ENCODE measurements around the gene SSPN.

The SSPN gene

DNA sequence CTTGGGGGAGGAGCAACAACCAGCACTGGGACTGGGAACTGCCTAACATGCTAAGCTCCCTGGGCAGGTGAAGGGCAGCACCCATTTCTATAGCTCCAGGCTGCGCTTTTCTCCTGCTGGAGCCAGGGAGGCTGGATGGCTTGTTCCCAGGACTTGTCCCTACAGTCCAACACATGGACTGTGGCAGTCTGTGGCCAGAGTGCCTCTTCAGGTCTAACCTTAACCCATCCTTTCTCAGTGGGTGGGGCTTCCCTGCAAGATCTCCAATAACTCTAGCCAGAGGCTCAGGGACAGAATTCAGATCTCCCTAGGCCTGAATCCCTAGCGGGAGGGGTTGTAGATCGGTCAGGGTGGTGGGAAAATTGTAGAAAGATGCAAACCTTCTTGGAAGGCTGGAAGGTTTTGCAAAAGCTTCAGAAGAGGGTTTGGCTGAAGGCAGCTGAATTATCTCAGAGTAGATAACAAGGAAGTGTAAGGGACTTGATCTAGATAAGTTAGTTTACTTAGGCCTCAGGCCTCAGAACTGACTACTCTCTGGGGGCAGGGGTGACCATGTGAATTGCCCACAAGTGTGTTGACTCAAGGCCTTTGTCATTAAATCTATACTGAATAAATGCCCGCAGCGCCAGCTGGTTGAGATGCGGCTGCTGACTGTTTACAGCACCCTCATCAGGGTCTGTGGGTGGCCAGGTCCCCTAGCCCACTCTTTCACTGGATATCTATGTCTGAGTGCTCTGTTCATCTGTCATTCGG lies 60.7 kb downstream of the SSPN start:
- no peak for DNase-seq
- no peak for TF ChIP-seq EZH2 (optimal IDR thresholded peaks at IDR 0.05; ENCODE audit: low read depth, low read length)
- TF ChIP-seq, protein P1, sequence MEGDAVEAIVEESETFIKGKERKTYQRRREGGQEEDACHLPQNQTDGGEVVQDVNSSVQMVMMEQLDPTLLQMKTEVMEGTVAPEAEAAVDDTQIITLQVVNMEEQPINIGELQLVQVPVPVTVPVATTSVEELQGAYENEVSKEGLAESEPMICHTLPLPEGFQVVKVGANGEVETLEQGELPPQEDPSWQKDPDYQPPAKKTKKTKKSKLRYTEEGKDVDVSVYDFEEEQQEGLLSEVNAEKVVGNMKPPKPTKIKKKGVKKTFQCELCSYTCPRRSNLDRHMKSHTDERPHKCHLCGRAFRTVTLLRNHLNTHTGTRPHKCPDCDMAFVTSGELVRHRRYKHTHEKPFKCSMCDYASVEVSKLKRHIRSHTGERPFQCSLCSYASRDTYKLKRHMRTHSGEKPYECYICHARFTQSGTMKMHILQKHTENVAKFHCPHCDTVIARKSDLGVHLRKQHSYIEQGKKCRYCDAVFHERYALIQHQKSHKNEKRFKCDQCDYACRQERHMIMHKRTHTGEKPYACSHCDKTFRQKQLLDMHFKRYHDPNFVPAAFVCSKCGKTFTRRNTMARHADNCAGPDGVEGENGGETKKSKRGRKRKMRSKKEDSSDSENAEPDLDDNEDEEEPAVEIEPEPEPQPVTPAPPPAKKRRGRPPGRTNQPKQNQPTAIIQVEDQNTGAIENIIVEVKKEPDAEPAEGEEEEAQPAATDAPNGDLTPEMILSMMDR (IDR thresholded peaks at IDR 0.05; ENCODE audit: low read length), result no peak
- no peak for TF ChIP-seq EZH2phosphoT487 (IDR thresholded peaks at IDR 0.05; ENCODE audit: low read length)
- no peaks in the 10 kb centered on the region for H3K79me2 ChIP-seq (ENCODE audit: low read length)
- no peaks in the 10 kb centered on the region for H4K20me1 ChIP-seq (ENCODE audit: insufficient read depth, low read length)
- H3K4me3 ChIP-seq (ENCODE audit: low read length), result no peak overlapping the region
- H3K4me1 ChIP-seq (ENCODE audit: low read length), result no peaks in the 10 kb centered on the region
- H3K9me2 ChIP-seq (replicated peaks; ENCODE audit: insufficient read depth, low read length), result no peaks in the 10 kb centered on the region
- H3K27ac ChIP-seq (ENCODE audit: low read length), result no peak overlapping the region
- no peaks in the 10 kb centered on the region for H3K9me3 ChIP-seq (replicated peaks; ENCODE audit: insufficient read depth, low read length)
- H3K27me3 ChIP-seq (replicated peaks; ENCODE audit: insufficient read depth, low read length), result no peaks in the 10 kb centered on the region
- H3K36me3 ChIP-seq (replicated peaks; ENCODE audit: insufficient read depth, low read length), result no peaks in the 10 kb centered on the region
- H2AFZ ChIP-seq (ENCODE audit: low read length), result no peak overlapping the region
- no peaks in the 10 kb centered on the region for H3F3A ChIP-seq (ENCODE audit: insufficient read depth, low read length)
- no peak overlapping the region for H3K4me2 ChIP-seq (ENCODE audit: low read depth, low read length)
- no peak overlapping the region for H3K9ac ChIP-seq (ENCODE audit: low read length)

DNA sequence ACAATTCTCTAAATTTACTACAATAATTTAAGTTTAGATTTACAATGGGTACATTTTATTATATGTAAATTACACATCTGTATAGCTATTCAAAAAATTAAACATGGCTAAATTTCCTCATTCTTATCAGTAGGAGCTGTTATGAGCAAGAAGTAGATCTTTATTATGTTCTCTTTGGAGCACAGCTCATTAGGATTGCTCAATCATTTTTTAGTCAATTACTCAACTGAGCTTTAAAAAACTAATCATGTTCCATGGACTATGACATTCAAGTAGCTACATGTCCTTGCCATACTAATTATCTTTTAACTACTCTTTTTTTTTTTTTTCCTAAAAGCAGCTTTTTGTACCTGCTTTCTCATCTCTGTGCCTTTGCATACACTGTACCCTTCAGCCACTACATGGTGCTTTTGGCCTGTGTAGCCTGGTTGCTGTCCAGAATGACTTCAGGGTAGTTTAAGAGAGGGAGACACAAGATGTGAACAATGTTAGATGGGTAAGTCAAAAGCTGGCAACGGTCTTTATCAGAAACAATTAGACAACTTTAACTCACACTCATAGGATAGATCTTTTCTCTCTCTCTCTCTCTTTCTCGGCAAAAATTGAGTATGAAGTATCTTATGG lies 69.0 kb downstream of the SSPN start:
- Histone ChIP-seq H3F3A (ENCODE audit: insufficient read depth, low read length) (no peaks in the 10 kb centered on the region), H3K9me2 (replicated peaks; ENCODE audit: insufficient read depth, low read length) (no peaks in the 10 kb centered on the region), H3K27me3 (replicated peaks; ENCODE audit: insufficient read depth, low read length) (no peaks in the 10 kb centered on the region), H3K36me3 (replicated peaks; ENCODE audit: insufficient read depth, low read length) (no peaks in the 10 kb centered on the region), H4K20me1 (ENCODE audit: insufficient read depth, low read length) (no peaks in the 10 kb centered on the region), H3K27ac (ENCODE audit: low read length) (no peak overlapping the region), H3K9ac (ENCODE audit: low read length) (no peak overlapping the region), H3K4me2 (ENCODE audit: low read depth, low read length) (no peak overlapping the region), H3K79me2 (ENCODE audit: low read length) (no peaks in the 10 kb centered on the region), H3K9me3 (replicated peaks; ENCODE audit: insufficient read depth, low read length) (no peaks in the 10 kb centered on the region), H3K4me3 (ENCODE audit: low read length) (no peak overlapping the region), H3K4me1 (ENCODE audit: low read length) (no peaks in the 10 kb centered on the region), H2AFZ (ENCODE audit: low read length) (no peak overlapping the region)
- DNase-seq, result no peak
- TF ChIP-seq, protein P1 (IDR thresholded peaks at IDR 0.05; ENCODE audit: low read length), result no peak
- TF ChIP-seq EZH2phosphoT487 (IDR thresholded peaks at IDR 0.05; ENCODE audit: low read length) (no peak), EZH2 (optimal IDR thresholded peaks at IDR 0.05; ENCODE audit: low read depth, low read length) (no peak)

DNA sequence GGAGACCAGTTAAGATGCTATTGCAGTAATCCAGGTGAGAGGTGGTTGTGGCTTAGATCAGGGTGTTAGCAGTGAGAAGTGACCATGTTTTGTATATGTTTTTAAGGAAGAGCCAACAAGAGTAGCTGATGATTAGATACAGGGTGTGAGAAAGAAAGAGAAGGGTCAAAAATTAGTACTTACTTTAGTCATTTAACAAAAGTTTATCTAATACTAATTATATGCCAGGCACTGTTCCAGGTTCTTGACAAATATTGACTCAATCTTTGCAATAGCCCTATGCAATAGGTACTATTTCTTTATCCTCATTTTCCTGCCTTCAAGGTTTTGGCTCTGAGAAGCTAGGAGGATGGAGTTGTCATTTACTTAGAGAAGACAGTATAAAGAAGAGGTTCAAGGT lies 70.2 kb downstream of the SSPN start:
- Histone ChIP-seq H3K4me2 (ENCODE audit: low read depth, low read length) (no peak overlapping the region), H4K20me1 (ENCODE audit: insufficient read depth, low read length) (no peaks in the 10 kb centered on the region), H3K4me1 (ENCODE audit: low read length) (no peaks in the 10 kb centered on the region), H3K9ac (ENCODE audit: low read length) (no peak overlapping the region), H3K27ac (ENCODE audit: low read length) (no peak overlapping the region), H3K79me2 (ENCODE audit: low read length) (no peaks in the 10 kb centered on the region), H3K27me3 (replicated peaks; ENCODE audit: insufficient read depth, low read length) (no peaks in the 10 kb centered on the region), H3K36me3 (replicated peaks; ENCODE audit: insufficient read depth, low read length) (no peaks in the 10 kb centered on the region), H3K9me3 (replicated peaks; ENCODE audit: insufficient read depth, low read length) (no peaks in the 10 kb centered on the region), H3K4me3 (ENCODE audit: low read length) (no peak overlapping the region), H3F3A (ENCODE audit: insufficient read depth, low read length) (no peaks in the 10 kb centered on the region), H3K9me2 (replicated peaks; ENCODE audit: insufficient read depth, low read length) (no peaks in the 10 kb centered on the region), H2AFZ (ENCODE audit: low read length) (no peak overlapping the region)
- no peak for DNase-seq
- no peak for TF ChIP-seq EZH2 (optimal IDR thresholded peaks at IDR 0.05; ENCODE audit: low read depth, low read length)
- no peak for TF ChIP-seq EZH2phosphoT487 (IDR thresholded peaks at IDR 0.05; ENCODE audit: low read length)
- TF ChIP-seq, protein P1 (IDR thresholded peaks at IDR 0.05; ENCODE audit: low read length), result no peak
